ENCODE data around the gene PCDHGA6.
A peak's percentile ranks its signal among the peaks of the same experiment; 100 is the strongest.
"Not testable (repeated sequence)": the region's sequence is repeated elsewhere in the genome, so short reads cannot be mapped to it uniquely, and the experiment has no call there.

Gene PCDHGA6

GRCh38 chr5:141402553-141403243, 29.0 kb downstream of the PCDHGA6 start, which contains the start of gene PCDHGA9:
TSS of gene PCDHGA9 (plus strand) at chr5:141402778. CDS start at chr5:141402953, 175 bp downstream.
- Histone ChIP-seq H3K27ac (ENCODE audit: low read depth, low read length) (no peak within 1 kb of the TSS), H3K9ac (ENCODE audit: low read length) (no peak within 1 kb of the TSS), H3K4me1 (ENCODE audit: insufficient read depth, low read length) (no peaks in the 10 kb centered on the region), H3K4me3 (ENCODE audit: low read depth in 1 of 2, low read length in 2 of 2) (peak within 1 kb of the TSS in 1 of 2 donors; percentile 36), H3K36me3 (ENCODE audit: insufficient read depth, low read length) (no peaks in the 10 kb centered on the region), H3K27me3 (ENCODE audit: control insufficient read depth in 1 of 2, insufficient read depth in 2 of 2, low read length in 2 of 2) (no peaks in the 10 kb centered on the region), H3K9me3 (ENCODE audit: low read length) (peaks cover 73% of the 10 kb centered on the region)

GRCh38 chr5:141403387-141403786, 29.7 kb downstream of the PCDHGA6 start:
- Histone ChIP-seq H3K4me1 (ENCODE audit: insufficient read depth, low read length) (no peaks in the 10 kb centered on the region), H3K36me3 (ENCODE audit: insufficient read depth, low read length) (no peaks in the 10 kb centered on the region), H3K9me3 (ENCODE audit: low read length) (peaks cover 80% of the 10 kb centered on the region), H3K4me3 (ENCODE audit: low read depth in 1 of 2, low read length in 2 of 2) (peak overlapping the region in 1 of 2 donors; percentile 36), H3K27ac (ENCODE audit: low read depth, low read length) (no peak overlapping the region), H3K27me3 (ENCODE audit: control insufficient read depth in 1 of 2, insufficient read depth in 2 of 2, low read length in 2 of 2) (no peaks in the 10 kb centered on the region), H3K9ac (ENCODE audit: low read length) (no peak overlapping the region)

- not testable (repeated sequence) for H3K27me3 ChIP-seq (ENCODE audit: control insufficient read depth in 1 of 2, insufficient read depth in 2 of 2, low read length in 2 of 2); H3K4me1 ChIP-seq (ENCODE audit: insufficient read depth, low read length); H3K9ac ChIP-seq (ENCODE audit: low read length); H3K36me3 ChIP-seq (ENCODE audit: insufficient read depth, low read length); H3K27ac ChIP-seq (ENCODE audit: low read depth, low read length)
- peaks cover 86% of the 10 kb centered on the region for H3K9me3 ChIP-seq (ENCODE audit: low read length)
- H3K4me3 ChIP-seq (ENCODE audit: low read depth in 1 of 2, low read length in 2 of 2), result peak within 1 kb of the TSS in 1 of 2 donors; percentile 49
Measured at GRCh38 chr5:141407790-141408505, 34.3 kb downstream of the PCDHGA6 start, which contains the start of gene PCDHGB6. TSS of gene PCDHGB6 (plus strand) at chr5:141408021. CDS start at chr5:141408203, 182 bp downstream.

- H3K9me3 ChIP-seq (ENCODE audit: low read length), result peaks cover 82% of the 10 kb centered on the region
- no peaks in the 10 kb centered on the region for H3K27me3 ChIP-seq (ENCODE audit: control insufficient read depth in 1 of 2, insufficient read depth in 2 of 2, low read length in 2 of 2)
- no peaks in the 10 kb centered on the region for H3K4me1 ChIP-seq (ENCODE audit: insufficient read depth, low read length)
- no peak overlapping the region for H3K27ac ChIP-seq (ENCODE audit: low read depth, low read length)
- H3K9ac ChIP-seq (ENCODE audit: low read length), result no peak overlapping the region
- H3K36me3 ChIP-seq (ENCODE audit: insufficient read depth, low read length), result no peaks in the 10 kb centered on the region
- H3K4me3 ChIP-seq (ENCODE audit: low read depth in 1 of 2, low read length in 2 of 2), result peak overlapping the region; percentile 11 to 49
Measured at GRCh38 chr5:141409598-141410306, 36.1 kb downstream of the PCDHGA6 start.

- no peaks in the 10 kb centered on the region for H3K27me3 ChIP-seq (ENCODE audit: control insufficient read depth in 1 of 2, insufficient read depth in 2 of 2, low read length in 2 of 2)
- no peak overlapping the region for H3K9ac ChIP-seq (ENCODE audit: low read length)
- no peaks in the 10 kb centered on the region for H3K36me3 ChIP-seq (ENCODE audit: insufficient read depth, low read length)
- H3K4me1 ChIP-seq (ENCODE audit: insufficient read depth, low read length), result no peaks in the 10 kb centered on the region
- peak overlapping the region in 1 of 2 donors; percentile 35 for H3K4me3 ChIP-seq (ENCODE audit: low read depth in 1 of 2, low read length in 2 of 2)
- H3K27ac ChIP-seq (ENCODE audit: low read depth, low read length), result no peak overlapping the region
- peaks cover 81% of the 10 kb centered on the region for H3K9me3 ChIP-seq (ENCODE audit: low read length)
Measured at GRCh38 chr5:141411575-141411974, 37.9 kb downstream of the PCDHGA6 start.

GRCh38 chr5:141412854-141413539, 39.3 kb downstream of the PCDHGA6 start, which contains the start of gene PCDHGA10:
TSS of gene PCDHGA10 (plus strand) at chr5:141412987. CDS start at chr5:141413176, 189 bp downstream.
- Histone ChIP-seq H3K9me3 (ENCODE audit: low read length) (peaks cover 73% of the 10 kb centered on the region), H3K27ac (ENCODE audit: low read depth, low read length) (no peak within 1 kb of the TSS), H3K4me1 (ENCODE audit: insufficient read depth, low read length) (no peaks in the 10 kb centered on the region), H3K36me3 (ENCODE audit: insufficient read depth, low read length) (no peaks in the 10 kb centered on the region), H3K27me3 (ENCODE audit: control insufficient read depth in 1 of 2, insufficient read depth in 2 of 2, low read length in 2 of 2) (no peaks in the 10 kb centered on the region), H3K9ac (ENCODE audit: low read length) (no peak within 1 kb of the TSS), H3K4me3 (ENCODE audit: low read depth in 1 of 2, low read length in 2 of 2) (peak within 1 kb of the TSS in 1 of 2 donors; percentile 51)

- Histone ChIP-seq H3K4me3 (ENCODE audit: low read depth in 1 of 2, low read length in 2 of 2) (peak overlapping the region in 1 of 2 donors; percentile 51), H3K4me1 (ENCODE audit: insufficient read depth, low read length) (no peaks in the 10 kb centered on the region), H3K27me3 (ENCODE audit: control insufficient read depth in 1 of 2, insufficient read depth in 2 of 2, low read length in 2 of 2) (no peaks in the 10 kb centered on the region), H3K9me3 (ENCODE audit: low read length) (peaks cover 73% of the 10 kb centered on the region), H3K36me3 (ENCODE audit: insufficient read depth, low read length) (no peaks in the 10 kb centered on the region), H3K9ac (ENCODE audit: low read length) (no peak overlapping the region), H3K27ac (ENCODE audit: low read depth, low read length) (no peak overlapping the region)
Measured at GRCh38 chr5:141413540-141414069, 39.9 kb downstream of the PCDHGA6 start.

GRCh38 chr5:141414548-141415274, 41.0 kb downstream of the PCDHGA6 start:
- H3K36me3 ChIP-seq (ENCODE audit: insufficient read depth, low read length); H3K27ac ChIP-seq (ENCODE audit: low read depth, low read length); H3K4me3 ChIP-seq (ENCODE audit: low read depth in 1 of 2, low read length in 2 of 2); H3K4me1 ChIP-seq (ENCODE audit: insufficient read depth, low read length); H3K9ac ChIP-seq (ENCODE audit: low read length); H3K27me3 ChIP-seq (ENCODE audit: control insufficient read depth in 1 of 2, insufficient read depth in 2 of 2, low read length in 2 of 2): not testable (repeated sequence)
- peaks cover 73% of the 10 kb centered on the region for H3K9me3 ChIP-seq (ENCODE audit: low read length)

- H3K36me3 ChIP-seq (ENCODE audit: insufficient read depth, low read length); H3K4me1 ChIP-seq (ENCODE audit: insufficient read depth, low read length); H3K27me3 ChIP-seq (ENCODE audit: control insufficient read depth in 1 of 2, insufficient read depth in 2 of 2, low read length in 2 of 2); H3K27ac ChIP-seq (ENCODE audit: low read depth, low read length); H3K4me3 ChIP-seq (ENCODE audit: low read depth in 1 of 2, low read length in 2 of 2); H3K9ac ChIP-seq (ENCODE audit: low read length): not testable (repeated sequence)
- peaks cover 73% of the 10 kb centered on the region for H3K9me3 ChIP-seq (ENCODE audit: low read length)
Measured at GRCh38 chr5:141415275-141415618, 41.6 kb downstream of the PCDHGA6 start.

- not testable (repeated sequence) for H3K9ac ChIP-seq (ENCODE audit: low read length); H3K27ac ChIP-seq (ENCODE audit: low read depth, low read length); H3K4me1 ChIP-seq (ENCODE audit: insufficient read depth, low read length); H3K27me3 ChIP-seq (ENCODE audit: control insufficient read depth in 1 of 2, insufficient read depth in 2 of 2, low read length in 2 of 2); H3K36me3 ChIP-seq (ENCODE audit: insufficient read depth, low read length)
- Histone ChIP-seq H3K9me3 (ENCODE audit: low read length) (peaks cover 74% of the 10 kb centered on the region), H3K4me3 (ENCODE audit: low read depth in 1 of 2, low read length in 2 of 2) (peak within 1 kb of the TSS; percentile 39 to 47)
Measured at GRCh38 chr5:141417494-141418172, 43.9 kb downstream of the PCDHGA6 start, which contains the start of gene PCDHGB7. TSS of gene PCDHGB7 (plus strand) at chr5:141417677. CDS start at chr5:141417860, 183 bp downstream.
